Heart right ventricle (tissue), 16 donors: ENCODE measurements around the gene USB1. TPM values are rescaled to one million over a fixed set of nuclear protein-coding genes. Genes with fewer than 3 reads are reported as not detected.
"Not testable (repeated sequence)": the region's sequence is repeated elsewhere in the genome, so short reads cannot be mapped to it uniquely, and the experiment has no call there.

ENCODE experiments used
- ATAC-seq, 8 donors: fragments of 200-7000 bp; cut with Tn5 transposase; one replicate each; pipeline ENCODE4 v1.9.1; 2020; ENCODE audit warnings: mild to moderate bottlenecking in 8 of 8, moderate library complexity in 8 of 8, moderate number of reproducible peaks in 1 of 8
- DNase-seq, 2 donors: peaks; one replicate each; pipeline ENCODE4 v3.0.0-alpha.2; 2020
- H3K27ac ChIP-seq, 10 donors: fragments of 200-600 bp; sonication (generic) in 2 of 10; one replicate each; pipeline versions ENCODE4 v1.5.0 to v1.8.0; 2020 to 2022; ENCODE audit warnings: mild to moderate bottlenecking in 3 of 10
- H3K27me3 ChIP-seq, 7 donors: fragments of 200-600 bp; one replicate each; pipeline ENCODE4 v1.8.0; 2021 to 2022; ENCODE audit warnings: mild to moderate bottlenecking in 2 of 7
- H3K36me3 ChIP-seq, 9 donors: fragments of 200-600 bp; sonication (generic) in 1 of 9; one replicate each; pipeline versions ENCODE4 v1.5.0 to v1.8.0; 2020 to 2022; ENCODE audit warnings: mild to moderate bottlenecking in 2 of 9
- H3K4me1 ChIP-seq, 9 donors: fragments of 200-600 bp; sonication (generic) in 1 of 9; one replicate each; pipeline versions ENCODE4 v1.5.0 to v1.8.0; 2020 to 2022; ENCODE audit warnings: mild to moderate bottlenecking in 4 of 9
- H3K4me3 ChIP-seq, 10 donors: fragments of 200-600 bp; sonication (generic) in 2 of 10; one replicate each; pipeline versions ENCODE4 v1.5.0 to v1.8.0; 2020 to 2022; ENCODE audit warnings: mild to moderate bottlenecking in 7 of 10, moderate library complexity in 2 of 10
- H3K9me3 ChIP-seq, 11 donors: fragments of 200-600 bp in 10 of 11; sonication (generic) in 2 of 11; one replicate each; pipeline versions ENCODE4 v1.5.0 to v1.8.0; 2013 to 2022; ENCODE audit warnings: mild to moderate bottlenecking in 2 of 11, control low read depth in 1 of 11, moderate library complexity in 1 of 11
- WGBS, 2 donors: extraction: QIAGEN DNeasy Blood & Tissue Kit; methylation state at CpG; one replicate each; pipeline ENCODE4 v1.1.7; 2013; ENCODE audit warnings: inconsistent platforms in 1 of 2; 5-methylcytosine and 5-hydroxymethylcytosine counted together
- intact Hi-C, 10 donors: fragments of 100-400 bp; cut with DNase I; formaldehyde crosslinking; loops; one replicate each; pipeline versions ENCODE4 v1.11.1 to v1.14.2; 2022
- polyA plus RNA-seq, 2 donors: library from polyadenylated mRNA; stranded (reverse); fragments of 200-250 nt; gene quantifications; one replicate each; pipeline ENCODE4 v1.2.3, GENCODE V29; 2013
- total RNA-seq, 10 donors: library from RNA; stranded (reverse); fragmentation: NEBNext Ultra II Directional in 3 of 10; extraction: Animal tissue kit (Norgen Biotek cat#: 25700) in 3 of 10; gene quantifications; one replicate each; pipeline versions ENCODE4 v1.2.1 to v1.2.4, GENCODE V29; 2021 to 2023
- TF ChIP-seq, protein P1 (sequence below), 9 donors: fragments of 200-600 bp; sonication (generic) in 2 of 9; IDR thresholded peaks; one replicate each; pipeline versions ENCODE4 v1.5.0 to v1.8.0; 2021 to 2022; ENCODE audit warnings: antibody characterized with exemption in 9 of 9, mild to moderate bottlenecking in 5 of 9, moderate library complexity in 1 of 9
- donor health status: Arrhythmogenic right ventricular cardiomyopathy.
- donor health status: ischemic (EF 13 %, LVEDD 7.1; RV severe dilation, severe dysfunction).
- donor health status: healthy with polysubstance abuse.
- donor health status: DM: no; HTN: yes; CAD: no.
- donor health status: DM: no; HTN: no; CAD: no.
- donor health status: ischemic (EF 25% LVEDD 6.9; RV normal size, moderate dysfunction).
- donor health status: ischemic (EF 25% LVEDD 5.7; RV mildly dilated, moderate dysfunction).
- donor health status: healthy.
- donor health status: DM: yes; HTN: yes; CAD: no.
- donor health status: Ischemic cardiomyopathy.
- donor health status: ischemic (EF 35%, LVEDD 5.7; RV mildly dilated, moderate dysfunction).
- donor health status: nonischemic (EF 11% LVEDD 7.7; RV severe dilation, severe dysfunction).
- donor health status: DM: yes; HTN: yes; CAD: no.
- donor health status: PGD.
- donor health status: ischemic (EF 29% LVEDD 5.4; RV normal size, mild dysfunction).
- donor health status: nonischemic (EF 23%, LVEDD 6.1; RV moderate dilation, normal function).

Gene USB1
- total and polyA plus RNA-seq, 12 donors = 21.1 to 44.3 (median 31.5) TPM

- H3K4me3 ChIP-seq = no peak overlapping the region
- H3K27me3 ChIP-seq = no peaks in the 10 kb centered on the region
- WGBS, 2 donors = 79 to 84% methylated on average over 9 of the region's 9 CpGs
- ATAC-seq = no peak
- peaks cover 6 to 53% (median 33%) of the 10 kb centered on the region in 9 donors for H3K4me1 ChIP-seq
- DNase-seq = no peak
- TF ChIP-seq, protein P1, sequence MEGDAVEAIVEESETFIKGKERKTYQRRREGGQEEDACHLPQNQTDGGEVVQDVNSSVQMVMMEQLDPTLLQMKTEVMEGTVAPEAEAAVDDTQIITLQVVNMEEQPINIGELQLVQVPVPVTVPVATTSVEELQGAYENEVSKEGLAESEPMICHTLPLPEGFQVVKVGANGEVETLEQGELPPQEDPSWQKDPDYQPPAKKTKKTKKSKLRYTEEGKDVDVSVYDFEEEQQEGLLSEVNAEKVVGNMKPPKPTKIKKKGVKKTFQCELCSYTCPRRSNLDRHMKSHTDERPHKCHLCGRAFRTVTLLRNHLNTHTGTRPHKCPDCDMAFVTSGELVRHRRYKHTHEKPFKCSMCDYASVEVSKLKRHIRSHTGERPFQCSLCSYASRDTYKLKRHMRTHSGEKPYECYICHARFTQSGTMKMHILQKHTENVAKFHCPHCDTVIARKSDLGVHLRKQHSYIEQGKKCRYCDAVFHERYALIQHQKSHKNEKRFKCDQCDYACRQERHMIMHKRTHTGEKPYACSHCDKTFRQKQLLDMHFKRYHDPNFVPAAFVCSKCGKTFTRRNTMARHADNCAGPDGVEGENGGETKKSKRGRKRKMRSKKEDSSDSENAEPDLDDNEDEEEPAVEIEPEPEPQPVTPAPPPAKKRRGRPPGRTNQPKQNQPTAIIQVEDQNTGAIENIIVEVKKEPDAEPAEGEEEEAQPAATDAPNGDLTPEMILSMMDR (IDR thresholded peaks at IDR 0.05) = no peak
- H3K9me3 ChIP-seq = no peaks in the 10 kb centered on the region
- H3K36me3 ChIP-seq = peaks cover 0 to 54% (median 10%) of the 10 kb centered on the region in 9 donors
- H3K27ac ChIP-seq = no peak overlapping the region
- intact Hi-C loops = loop anchor here in 6 of 10 donors (2.0 to 10.0 kb wide), 8 partner anchors 100 to 428 kb away; partner anchors contain the start of gene KIFC3 (in 1 of the 6)
These were observed 1.2 kb downstream of the USB1 start for GRCh38 chr16:58002416-58002800.

DNA sequence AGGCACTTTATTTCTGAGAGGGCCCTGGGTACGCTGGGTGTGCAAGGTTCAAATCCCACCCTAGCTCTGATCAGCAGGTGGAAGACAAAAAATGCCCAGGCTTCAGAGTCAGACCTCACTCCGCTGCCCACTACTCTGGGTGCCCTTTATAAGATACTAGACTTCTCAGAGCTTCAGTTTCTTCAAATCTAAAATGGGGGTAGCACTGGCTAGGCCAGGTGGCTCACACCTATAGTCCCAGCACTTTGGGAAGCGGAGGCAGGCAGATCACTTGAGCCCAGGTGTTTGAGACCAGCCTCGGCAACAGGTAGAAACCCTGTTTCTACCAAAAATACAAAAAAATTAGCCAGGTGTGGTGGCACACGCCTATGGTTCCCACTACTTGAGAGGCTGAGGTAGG, 1.7 kb downstream of the USB1 start:
- no peak for DNase-seq

DNA sequence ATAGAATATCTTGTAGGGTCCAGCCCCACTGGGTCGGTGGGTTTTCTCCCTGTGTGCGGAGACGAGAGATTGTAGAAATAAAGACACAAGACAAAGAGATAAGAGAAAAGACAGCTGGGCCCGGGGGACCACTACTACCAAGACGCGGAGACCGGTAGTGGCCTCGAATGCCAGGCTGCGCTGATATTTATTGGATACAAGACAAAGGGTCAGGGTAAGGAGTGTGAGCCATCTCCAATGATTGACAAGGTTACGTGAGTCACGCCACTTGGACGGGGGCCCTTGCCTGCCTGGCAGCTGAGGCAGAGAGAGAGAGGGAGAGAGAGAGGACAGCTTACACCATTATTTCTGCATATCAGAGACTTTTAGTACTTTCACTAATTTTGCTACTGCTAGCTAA, 3.5 kb downstream of the USB1 start:
- Histone ChIP-seq H3K27ac (peak overlapping the region in 5 of 10 donors; percentile 31 to 68 (median 55)), H3K36me3 (peaks cover 0 to 60% (median 5%) of the 10 kb centered on the region in 9 donors), H3K4me1 (peaks cover 2 to 31% (median 16%) of the 10 kb centered on the region in 9 donors), H3K4me3 (peak overlapping the region in 1 of 10 donors; percentile 18)
- intact Hi-C loops = loop anchor here in 7 of 10 donors (5.0 to 10.0 kb wide), 7 partner anchors 102 to 430 kb away; partner anchors contain the start of gene KIFC3 (in 1 of the 7)
- H3K27me3 ChIP-seq, H3K9me3 ChIP-seq: not testable (repeated sequence)
- DNase-seq (peak; percentile 38 to 66), ATAC-seq (peak in 1 of 8 donors; percentile 27)
- WGBS, 2 donors = 62 to 72% methylated on average over 12 of the region's 12 CpGs

More for the DNA sequence above, 1.7 kb downstream of the USB1 start:
- Histone ChIP-seq H3K27ac (no peak overlapping the region), H3K36me3 (peaks cover 0 to 53% (median 7%) of the 10 kb centered on the region in 9 donors), H3K4me1 (peaks cover 6 to 49% (median 31%) of the 10 kb centered on the region in 9 donors), H3K9me3 (no peaks in the 10 kb centered on the region), H3K4me3 (no peak overlapping the region), H3K27me3 (no peaks in the 10 kb centered on the region)
- no peak for ATAC-seq
- WGBS, 2 donors = 98% methylated on average over 5 of the region's 5 CpGs
- TF ChIP-seq, protein P1 (IDR thresholded peaks at IDR 0.05) = no peak
- intact Hi-C loops = loop anchor here in 6 of 10 donors (2.0 to 10.0 kb wide), 8 partner anchors 101 to 428 kb away; partner anchors contain the start of gene KIFC3 (in 1 of the 6)

GRCh38 chr16:58009856-58010416, 8.7 kb downstream of the USB1 start:
- intact Hi-C loops = loop anchor here in 4 of 10 donors (5.0 to 10.0 kb wide), 5 partner anchors 253 to 435 kb away; no protein-coding TSS in a partner anchor
- Histone ChIP-seq H3K27ac (no peak overlapping the region), H3K9me3 (no peaks in the 10 kb centered on the region), H3K36me3 (peaks cover 0 to 83% (median 13%) of the 10 kb centered on the region in 9 donors), H3K4me1 (peaks cover 0 to 12% (median 3%) of the 10 kb centered on the region in 9 donors), H3K27me3 (no peaks in the 10 kb centered on the region), H3K4me3 (no peak overlapping the region)
- peak in 1 of 2 donors; percentile 21 for DNase-seq
- TF ChIP-seq, protein P1 (IDR thresholded peaks at IDR 0.05) = no peak
- WGBS, 2 donors = 65 to 74% methylated on average over 11 of the region's 11 CpGs
- ATAC-seq = peak in 6 of 8 donors; percentile 19 to 76 (median 62)

DNA sequence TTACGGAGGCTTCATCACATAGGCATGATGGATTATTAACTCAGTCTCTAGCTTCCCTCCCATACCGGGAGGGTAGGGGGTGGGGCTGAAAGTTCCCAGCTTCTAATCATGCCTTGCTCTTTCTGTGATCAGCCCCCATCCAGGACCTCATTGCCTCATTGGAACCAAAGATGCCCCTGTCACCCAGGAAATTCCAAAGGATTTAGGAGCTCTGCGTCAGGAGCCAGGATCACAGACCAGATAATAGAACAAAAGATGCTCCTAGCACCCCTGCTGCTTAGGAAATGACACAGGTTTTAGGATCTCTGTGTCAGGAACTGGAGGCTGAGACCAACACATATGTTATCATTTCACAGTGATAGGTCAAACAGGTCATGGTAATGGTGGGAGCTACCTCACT, 9.7 kb downstream of the USB1 start:
- DNase-seq (no peak), ATAC-seq (no peak)
- WGBS, 2 donors = 73 to 78% methylated on average over 3 of the region's 3 CpGs
- H3K4me1 ChIP-seq = peaks cover 0 to 9% (median 0%) of the 10 kb centered on the region in 9 donors
- TF ChIP-seq, protein P1 (IDR thresholded peaks at IDR 0.05) = no peak
- H3K27me3 ChIP-seq = no peaks in the 10 kb centered on the region
- H3K27ac ChIP-seq = no peak overlapping the region
- no peaks in the 10 kb centered on the region for H3K9me3 ChIP-seq
- peaks cover 0 to 87% (median 13%) of the 10 kb centered on the region in 9 donors for H3K36me3 ChIP-seq
- no peak overlapping the region for H3K4me3 ChIP-seq
- intact Hi-C loops = no loop called here
